IMR-90 (cell line): Measurements from ENCODE around the gene AGXT2.

Experiments used
- BHLHE40 ChIP-seq: fragments of 150-350 bp; IDR thresholded peaks from 2 replicates; pipeline ENCODE4 v1.6.1; 2016; ENCODE audit warnings: mild to moderate bottlenecking, low read depth, low read length
- CEBPB ChIP-seq: IDR thresholded peaks from 2 replicates; pipeline ENCODE4 v1.6.1; 2012; ENCODE audit warnings: low read depth, low read length, improper control_type of control experiment
- CHD1 ChIP-seq: IDR thresholded peaks from 2 replicates; pipeline ENCODE4 v1.6.1; 2012; ENCODE audit warnings: low read depth, low read length, improper control_type of control experiment
- CTCF ChIP-seq: conservative IDR thresholded peaks from 2 replicates; pipeline ENCODE4 v1.5.1; 2012; ENCODE audit warnings: mild to moderate bottlenecking, low read depth, low read length, improper control_type of control experiment
- ELK1 ChIP-seq: fragments of 150-350 bp; IDR thresholded peaks from 2 replicates; pipeline ENCODE4 v1.6.1; 2016; ENCODE audit warnings: low read depth, mild to moderate bottlenecking, low read length, moderate library complexity, borderline replicate concordance
- FOS ChIP-seq: fragments of 150-350 bp; IDR thresholded peaks from 2 replicates; pipeline ENCODE4 v1.6.1; 2016; ENCODE audit warnings: low read depth, low read length
- POLR2A ChIP-seq: IDR thresholded peaks from 2 replicates; pipeline ENCODE4 v1.6.1; 2012; ENCODE audit warnings: mild to moderate bottlenecking, low read depth, low read length
- RAD21 ChIP-seq: IDR thresholded peaks from 2 replicates; pipeline ENCODE4 v1.6.1; 2012; ENCODE audit warnings: low read length, improper control_type of control experiment
- RFX5 ChIP-seq: IDR thresholded peaks from 2 replicates; pipeline ENCODE4 v1.8.0; 2012; ENCODE audit warnings: low read depth, mild to moderate bottlenecking, low read length, moderate library complexity
- SMC3 ChIP-seq: fragments of 150-350 bp; IDR thresholded peaks from 2 replicates; pipeline ENCODE4 v1.6.1; 2016; ENCODE audit warnings: low read depth, mild to moderate bottlenecking, antibody characterized with exemption, low read length, moderate library complexity
- USF2 ChIP-seq: fragments of 150-350 bp; IDR thresholded peaks from 2 replicates; pipeline ENCODE4 v1.6.1; 2017; ENCODE audit warnings: mild to moderate bottlenecking, antibody characterized with exemption, low read length, low read depth

- no peak for TF ChIP-seq SMC3
- TF ChIP-seq CTCF = no peak
- no peak for TF ChIP-seq POLR2A
- no peak for TF ChIP-seq USF2
- TF ChIP-seq CEBPB = no peak
- no peak for TF ChIP-seq ELK1
- TF ChIP-seq RFX5 = no peak
- TF ChIP-seq BHLHE40 = no peak
- no peak for TF ChIP-seq CHD1
- TF ChIP-seq FOS = no peak
- TF ChIP-seq RAD21 = no peak
Observed at GRCh38 chr5:35035271-35035670, 12.5 kb downstream of the AGXT2 start.
